IPS-15b (cell line): ENCODE results near the gene MARCHF11.

Source experiments
- H3K27me3 ChIP-seq: one replicate; pipeline ENCODE4 v1.6.1; 2013; ENCODE audit warnings: low read length; ENCODE audit not compliant: control insufficient read depth, insufficient read depth
- H3K36me3 ChIP-seq: one replicate; pipeline ENCODE4 v1.6.1; 2013; ENCODE audit warnings: low read length; ENCODE audit not compliant: control insufficient read depth, insufficient read depth
- H3K4me1 ChIP-seq: one replicate; pipeline ENCODE4 v1.6.1; 2013; ENCODE audit warnings: mild to moderate bottlenecking, low read length; ENCODE audit not compliant: control insufficient read depth, insufficient read depth
- H3K4me3 ChIP-seq: one replicate; pipeline ENCODE4 v1.5.1; 2013; ENCODE audit warnings: low read depth, low read length
- H3K9ac ChIP-seq: one replicate; pipeline ENCODE4 v1.6.1; 2013; ENCODE audit warnings: low read depth, mild to moderate bottlenecking, low read length
- H3K9me3 ChIP-seq: one replicate; pipeline ENCODE4 v1.6.1; 2013; ENCODE audit warnings: mild to moderate bottlenecking, low read length; ENCODE audit not compliant: control insufficient read depth, insufficient read depth

Gene MARCHF11

DNA sequence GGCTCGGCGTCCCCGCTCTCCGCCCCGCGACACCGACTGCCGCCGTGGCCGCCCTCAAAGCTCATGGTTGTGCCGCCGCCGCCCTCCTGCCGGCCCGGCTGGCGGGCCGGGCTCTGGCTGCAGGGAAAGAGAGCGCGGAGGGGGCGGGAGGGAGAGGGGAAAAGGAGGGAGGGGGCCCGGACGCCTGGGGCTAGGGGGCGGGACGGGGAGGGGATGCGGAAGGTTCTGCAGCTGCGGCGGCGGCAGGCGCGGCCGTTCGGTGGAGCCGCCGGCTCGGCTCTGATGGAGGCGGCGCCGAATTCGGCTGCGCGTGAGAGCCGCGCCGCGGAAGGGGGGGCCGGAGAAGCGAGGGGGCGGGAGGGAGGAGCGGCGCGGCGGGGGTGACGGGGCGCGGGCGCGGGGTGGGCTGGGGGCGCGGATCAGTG lies at the start of gene MARCHF11:
TSS of gene MARCHF11 (minus strand) at position 281 of the 425 bp plus-strand sequence. CDS start at position 65, 216 bp downstream.
- Histone ChIP-seq H3K4me1 (no peaks in the 10 kb centered on the region), H3K27me3 (peaks cover 36% of the 10 kb centered on the region), H3K9me3 (no peaks in the 10 kb centered on the region), H3K9ac (no peak within 1 kb of the TSS), H3K36me3 (no peaks in the 10 kb centered on the region), H3K4me3 (peak within 1 kb of the TSS; percentile 58)

DNA sequence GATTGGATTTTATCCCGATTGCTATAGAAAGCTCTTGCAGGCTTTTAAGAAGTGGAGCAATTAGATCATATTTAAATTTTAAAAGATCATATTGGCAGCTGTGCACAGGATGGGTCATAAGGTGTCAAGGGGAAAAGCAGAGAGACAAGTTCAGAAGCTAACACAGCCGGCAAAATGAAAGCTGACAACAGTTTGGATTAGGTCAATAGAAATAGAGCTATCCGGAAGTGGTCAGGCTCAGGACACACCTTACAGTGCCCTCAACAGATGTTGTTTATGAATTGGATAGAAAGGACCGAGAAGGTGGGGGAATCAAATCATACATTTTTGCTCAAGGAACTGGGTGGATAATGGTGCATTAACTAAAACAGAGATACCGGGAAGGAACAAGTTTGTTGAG lies 46.3 kb upstream of the MARCHF11 start:
- Histone ChIP-seq H3K27me3 (no peaks in the 10 kb centered on the region), H3K9ac (no peak overlapping the region), H3K4me1 (no peaks in the 10 kb centered on the region), H3K4me3 (no peak overlapping the region), H3K36me3 (no peaks in the 10 kb centered on the region), H3K9me3 (no peaks in the 10 kb centered on the region)

DNA sequence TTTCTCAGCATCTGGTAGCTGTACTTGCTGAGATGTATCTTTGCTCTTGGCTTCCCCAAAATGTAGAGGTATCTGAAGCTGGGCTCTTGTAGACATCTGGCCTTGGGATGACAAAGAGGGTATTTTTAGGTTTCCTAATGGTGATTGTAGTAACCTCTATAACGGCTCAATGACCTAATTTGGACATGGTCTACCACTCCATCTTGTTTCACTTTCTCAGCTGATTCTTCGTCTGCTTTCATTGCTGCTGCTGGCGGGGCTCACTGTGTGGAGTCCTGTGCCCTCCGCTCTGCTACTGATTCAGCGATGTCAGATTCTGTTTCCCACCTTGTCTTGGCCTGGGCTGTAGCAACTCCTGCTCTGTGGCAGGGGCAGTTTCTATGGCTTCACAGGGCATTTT lies 12.7 kb upstream of the MARCHF11 start:
- Histone ChIP-seq H3K27me3 (no peaks in the 10 kb centered on the region), H3K4me1 (no peaks in the 10 kb centered on the region), H3K9me3 (no peaks in the 10 kb centered on the region), H3K9ac (no peak overlapping the region), H3K36me3 (no peaks in the 10 kb centered on the region), H3K4me3 (no peak overlapping the region)

DNA sequence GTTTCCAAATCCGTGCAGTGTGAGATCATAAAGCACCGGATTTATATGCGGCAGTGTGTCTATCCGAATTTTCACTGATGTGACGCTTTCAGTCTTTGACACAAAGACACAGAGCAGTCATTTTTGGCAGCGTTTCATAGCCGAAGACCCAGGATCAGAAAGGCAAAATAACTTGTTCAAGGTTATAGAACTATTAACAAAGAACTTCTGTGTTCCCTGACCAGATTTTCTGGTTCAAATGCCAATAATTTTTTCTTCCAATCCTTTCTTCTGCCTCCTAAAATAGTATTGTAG lies 1.1 kb upstream of the MARCHF11 start:
- peaks cover 36% of the 10 kb centered on the region for H3K27me3 ChIP-seq
- no peaks in the 10 kb centered on the region for H3K4me1 ChIP-seq
- H3K36me3 ChIP-seq, result no peaks in the 10 kb centered on the region
- no peak overlapping the region for H3K9ac ChIP-seq
- H3K9me3 ChIP-seq, result no peaks in the 10 kb centered on the region
- H3K4me3 ChIP-seq, result peak overlapping the region; percentile 58

DNA sequence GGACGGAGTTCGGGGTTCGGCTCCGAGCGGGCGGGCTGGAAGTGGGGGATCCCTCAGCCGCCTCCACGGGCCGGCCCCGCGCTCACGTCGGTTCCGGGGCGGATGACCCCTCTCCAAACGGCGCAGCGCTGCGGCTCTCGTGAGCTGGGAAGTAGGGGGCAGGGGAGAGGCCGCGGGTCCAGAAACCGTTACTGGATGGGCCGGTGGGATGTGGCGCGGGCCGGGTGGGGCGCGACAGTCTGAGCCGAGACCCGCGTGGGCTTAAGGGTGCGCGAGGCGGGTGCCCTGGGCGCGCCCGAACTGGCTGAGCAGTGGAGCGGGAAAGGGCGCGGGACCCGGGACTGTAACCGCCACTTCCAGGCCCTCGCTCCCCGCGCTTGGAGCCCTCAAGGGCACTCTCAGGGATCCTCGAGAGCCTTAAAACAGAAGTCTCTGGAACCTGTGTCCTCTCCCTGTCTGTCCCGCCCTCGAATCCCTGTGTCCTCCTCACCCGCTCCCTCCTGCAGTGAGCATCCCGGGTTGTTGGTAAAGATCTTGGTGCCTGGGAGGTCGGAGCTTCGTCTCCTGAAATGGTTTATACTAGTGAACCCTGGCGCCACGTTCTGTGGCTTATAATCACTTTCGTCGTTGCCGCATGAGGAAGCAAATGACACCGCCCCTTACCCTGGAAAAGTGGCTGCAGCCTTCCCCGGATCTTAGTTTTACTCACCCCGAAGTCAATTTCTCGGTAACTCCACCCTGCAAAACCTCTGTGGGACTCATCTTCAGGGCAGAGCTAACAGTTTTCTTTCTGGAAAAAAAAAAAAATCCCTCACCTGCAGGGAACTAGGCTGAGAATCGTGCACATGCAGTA lies 571 bp upstream of the MARCHF11 start:
- Histone ChIP-seq H3K9ac (no peak overlapping the region), H3K9me3 (no peaks in the 10 kb centered on the region), H3K27me3 (peaks cover 36% of the 10 kb centered on the region), H3K4me3 (peak overlapping the region; percentile 58), H3K4me1 (no peaks in the 10 kb centered on the region), H3K36me3 (no peaks in the 10 kb centered on the region)

GRCh38 chr5:16178745-16179372 lies 732 bp downstream of the MARCHF11 start:
- no peaks in the 10 kb centered on the region for H3K36me3 ChIP-seq
- H3K9ac ChIP-seq, result no peak overlapping the region
- H3K4me1 ChIP-seq, result no peaks in the 10 kb centered on the region
- H3K27me3 ChIP-seq, result peaks cover 36% of the 10 kb centered on the region
- H3K4me3 ChIP-seq, result peak overlapping the region; percentile 36
- no peaks in the 10 kb centered on the region for H3K9me3 ChIP-seq

- H3K36me3 ChIP-seq, result no peaks in the 10 kb centered on the region
- no peaks in the 10 kb centered on the region for H3K9me3 ChIP-seq
- no peak overlapping the region for H3K9ac ChIP-seq
- H3K4me1 ChIP-seq, result no peaks in the 10 kb centered on the region
- no peaks in the 10 kb centered on the region for H3K27me3 ChIP-seq
- H3K4me3 ChIP-seq, result no peak overlapping the region
These were observed 10.0 kb downstream of the MARCHF11 start for GRCh38 chr5:16169550-16169949.

- H3K4me1 ChIP-seq, result no peaks in the 10 kb centered on the region
- H3K4me3 ChIP-seq, result no peak overlapping the region
- no peaks in the 10 kb centered on the region for H3K9me3 ChIP-seq
- H3K27me3 ChIP-seq, result no peaks in the 10 kb centered on the region
- H3K36me3 ChIP-seq, result no peaks in the 10 kb centered on the region
- no peak overlapping the region for H3K9ac ChIP-seq
These were observed 18.9 kb downstream of the MARCHF11 start for GRCh38 chr5:16160706-16161105.

DNA sequence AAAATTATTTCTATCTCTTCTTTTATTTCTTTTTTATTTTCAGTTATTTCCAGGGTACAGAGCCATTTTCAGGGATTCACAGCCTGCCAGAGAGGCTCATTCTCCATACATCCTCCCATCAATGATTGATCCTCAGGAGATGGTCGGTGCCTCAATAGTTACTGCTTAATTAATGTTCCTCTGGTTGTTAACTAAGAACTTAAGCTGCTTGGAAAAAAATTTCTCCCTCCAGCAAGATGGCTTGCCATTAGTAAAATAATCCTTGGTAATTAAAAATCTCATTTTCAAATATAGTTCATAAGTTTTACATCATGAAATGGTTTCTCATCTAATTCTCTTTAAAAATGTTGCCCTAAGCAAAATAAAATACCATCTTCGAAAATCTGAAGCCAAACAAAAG lies 20.0 kb downstream of the MARCHF11 start:
- Histone ChIP-seq H3K36me3 (no peaks in the 10 kb centered on the region), H3K4me1 (no peaks in the 10 kb centered on the region), H3K4me3 (no peak overlapping the region), H3K27me3 (no peaks in the 10 kb centered on the region), H3K9ac (no peak overlapping the region), H3K9me3 (no peaks in the 10 kb centered on the region)

DNA sequence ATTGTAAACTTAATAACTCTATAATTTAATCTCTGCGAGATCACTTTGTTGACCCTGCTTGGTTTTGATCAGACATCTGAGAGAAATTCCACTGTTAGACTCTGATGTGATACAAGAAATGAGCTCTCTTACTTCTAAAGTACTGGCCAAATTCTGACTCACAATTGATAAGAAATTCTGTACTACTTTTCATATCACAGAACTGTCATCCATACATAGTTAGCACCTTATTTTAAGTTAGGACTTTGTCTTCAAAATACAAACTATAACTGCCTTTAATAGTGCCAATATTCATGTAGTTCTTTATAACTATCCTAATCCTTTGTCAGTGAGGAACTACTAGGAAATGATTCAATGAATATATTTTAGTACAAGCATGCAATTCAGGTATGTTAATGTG lies 23.4 kb downstream of the MARCHF11 start:
- Histone ChIP-seq H3K9ac (no peak overlapping the region), H3K9me3 (no peaks in the 10 kb centered on the region), H3K36me3 (no peaks in the 10 kb centered on the region), H3K27me3 (no peaks in the 10 kb centered on the region), H3K4me1 (no peaks in the 10 kb centered on the region), H3K4me3 (no peak overlapping the region)

DNA sequence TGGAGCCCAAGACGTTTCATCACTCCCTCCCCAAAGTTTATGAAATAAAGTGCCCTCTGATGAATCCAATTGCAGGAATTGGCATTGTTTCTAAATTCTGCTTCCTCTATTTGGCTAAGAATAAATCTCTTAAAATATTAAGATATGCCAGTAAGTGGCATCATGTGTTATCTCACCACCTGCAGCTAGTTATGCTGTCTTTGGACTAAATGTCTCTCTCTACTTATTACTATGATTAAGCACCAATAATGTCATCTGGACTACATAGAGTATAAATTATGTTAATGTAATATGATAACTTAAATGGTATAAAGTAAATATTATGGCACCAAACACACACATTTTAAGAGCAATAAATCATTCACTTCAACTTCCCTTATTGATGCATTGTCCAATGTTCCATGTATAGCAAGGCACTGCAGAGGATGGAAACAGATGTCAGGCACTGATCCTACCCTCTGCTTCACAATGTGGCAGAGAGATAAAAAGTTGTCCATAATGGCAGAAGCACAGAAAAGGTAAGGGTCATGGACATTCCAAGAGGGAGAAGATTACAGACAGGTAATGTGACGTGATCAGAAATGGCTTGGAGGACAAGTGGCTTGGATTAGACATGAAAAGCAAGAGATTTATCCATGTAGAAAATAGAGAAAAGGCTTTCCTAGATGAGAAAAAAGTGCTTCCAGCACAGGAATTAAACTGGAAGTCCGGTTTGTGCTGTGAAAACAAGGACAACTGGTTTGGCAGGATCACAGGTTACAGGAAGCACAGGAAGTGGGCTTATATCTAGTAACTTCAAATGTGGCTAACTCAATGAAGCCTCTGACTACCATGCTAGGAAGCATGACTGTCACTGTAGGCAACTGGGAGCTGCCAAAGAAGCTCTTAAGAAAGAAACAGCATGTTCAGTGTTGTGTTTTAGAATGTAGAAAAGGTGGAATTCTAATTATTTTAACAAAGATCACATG lies 26.7 kb downstream of the MARCHF11 start:
- H3K4me3 ChIP-seq, result no peak overlapping the region
- no peaks in the 10 kb centered on the region for H3K36me3 ChIP-seq
- no peak overlapping the region for H3K9ac ChIP-seq
- H3K27me3 ChIP-seq, result no peaks in the 10 kb centered on the region
- H3K9me3 ChIP-seq, result no peaks in the 10 kb centered on the region
- no peaks in the 10 kb centered on the region for H3K4me1 ChIP-seq
